Thyroid gland (tissue), 4 donors: ENCODE measurements around the gene IL12RB2. TPM values are rescaled to one million over a fixed set of nuclear protein-coding genes. Genes with fewer than 3 reads are reported as not detected.

Experiments
- DNase-seq, 2 donors: peaks; one replicate each; pipeline ENCODE4 v3.0.0-alpha.2; 2019
- H3K27ac ChIP-seq, 3 donors: fragments of 200-600 bp; sonication (generic); 1 replicate in 2 of 3; 2 replicates in 1 of 3; pipeline ENCODE4 v1.5.1; 2016 to 2019; ENCODE audit warnings: mild to moderate bottlenecking in 1 of 3, moderate library complexity in 1 of 3
- H3K27me3 ChIP-seq: fragments of 200-600 bp; sonication (generic); one replicate; pipeline ENCODE4 v1.5.1; 2019
- H3K36me3 ChIP-seq, 2 donors: fragments of 200-600 bp; sonication (generic); one replicate each; pipeline ENCODE4 v1.5.1; 2016 to 2019
- H3K4me1 ChIP-seq, 2 donors: fragments of 200-600 bp; sonication (generic); one replicate each; pipeline ENCODE4 v1.5.1; 2017 to 2019
- H3K4me3 ChIP-seq, 3 donors: fragments of 200-600 bp; sonication (generic); replicated peaks in 1 of 3; 1 replicate in 2 of 3; 2 replicates in 1 of 3; pipeline ENCODE4 v1.5.1; 2016; ENCODE audit warnings: mild to moderate bottlenecking in 1 of 3
- H3K9me3 ChIP-seq: fragments of 200-600 bp; sonication (generic); one replicate; pipeline ENCODE4 v1.5.1; 2017
- POLR2A ChIP-seq, 2 donors: fragments of 450-650 bp; IDR thresholded peaks; one replicate each; pipeline ENCODE4 v1.6.1; 2017; ENCODE audit warnings: antibody characterized with exemption in 2 of 2, mild to moderate bottlenecking in 2 of 2, moderate library complexity in 1 of 2
- WGBS, 2 donors: methylation state at CpG; one replicate each; pipeline ENCODE4 v1.1.5; 2017; 5-methylcytosine and 5-hydroxymethylcytosine counted together
- intact Hi-C: fragments of 100-400 bp; cut with DNase I; formaldehyde crosslinking; loops from one replicate; pipeline ENCODE4 v1.15.1; 2023
- total RNA-seq, 4 donors: library from RNA; depleted of rRNA; stranded (reverse); fragments of >200 nt; gene quantifications; one replicate each; pipeline ENCODE4 v1.2.3, GENCODE V29; 2016
- TF ChIP-seq, protein P1 (sequence below), 6 experiments: fragments of 200-600 bp in 3 of 6; fragments of 450-650 bp in 3 of 6; sonication (generic) in 3 of 6; IDR thresholded peaks; one replicate each; pipeline ENCODE4 v1.5.1; 2016 to 2019; ENCODE audit warnings: antibody characterized with exemption in 6 of 6, mild to moderate bottlenecking in 2 of 6, inconsistent platforms in 1 of 6, moderate library complexity in 1 of 6

The IL12RB2 gene
- total RNA-seq, 4 donors from 2014 or later, result 0.45 to 4.3 (median 0.93) TPM

DNA sequence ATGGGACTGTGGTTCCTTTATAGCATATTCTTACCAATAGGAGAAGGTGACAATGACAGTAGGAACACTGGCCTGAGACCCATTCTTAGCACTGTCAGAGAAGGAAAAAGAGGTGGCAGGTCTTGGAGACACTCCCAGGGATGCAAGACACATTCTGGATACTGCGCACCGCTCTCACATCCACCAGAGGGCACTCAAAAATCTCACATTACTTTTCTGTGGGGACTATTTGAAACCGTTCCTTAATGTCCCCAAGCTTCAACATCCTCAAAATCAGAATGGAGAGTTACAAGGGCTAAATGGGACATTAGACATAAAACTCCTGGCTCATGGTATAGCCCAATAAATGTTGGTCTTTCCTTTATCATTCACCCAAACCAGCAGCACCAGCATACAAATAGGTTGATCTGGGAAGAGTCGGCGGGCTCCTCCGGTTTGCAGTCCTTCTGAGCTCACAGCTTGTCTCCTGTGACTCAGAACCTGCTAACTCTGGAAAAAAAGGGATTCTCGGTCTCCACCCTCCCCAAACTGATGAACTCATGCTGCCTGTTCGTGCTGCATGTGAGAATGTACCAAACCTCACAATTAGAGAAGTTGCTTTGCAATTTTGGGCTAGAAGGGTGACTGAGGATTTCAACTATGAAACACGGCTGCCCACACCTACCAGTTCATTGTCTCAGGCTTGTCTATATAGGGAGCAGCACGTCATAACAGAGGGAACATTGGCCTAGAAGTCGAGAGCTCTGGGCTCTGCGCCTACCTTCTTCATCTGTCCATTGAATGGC, 40.2 kb downstream of the IL12RB2 start:
- Histone ChIP-seq H3K4me1 (no peaks in the 10 kb centered on the region), H3K9me3 (no peaks in the 10 kb centered on the region), H3K27me3 (no peaks in the 10 kb centered on the region), H3K36me3 (no peaks in the 10 kb centered on the region), H3K4me3 (no peak overlapping the region), H3K27ac (no peak overlapping the region)
- WGBS, 2 donors, result 55 to 56% methylated on average over 12 of the region's 12 CpGs
- intact Hi-C loops, result loop anchor here (2.0 kb wide), 1 partner anchor 153 kb away; no protein-coding TSS in a partner anchor
- TF ChIP-seq, protein P1, sequence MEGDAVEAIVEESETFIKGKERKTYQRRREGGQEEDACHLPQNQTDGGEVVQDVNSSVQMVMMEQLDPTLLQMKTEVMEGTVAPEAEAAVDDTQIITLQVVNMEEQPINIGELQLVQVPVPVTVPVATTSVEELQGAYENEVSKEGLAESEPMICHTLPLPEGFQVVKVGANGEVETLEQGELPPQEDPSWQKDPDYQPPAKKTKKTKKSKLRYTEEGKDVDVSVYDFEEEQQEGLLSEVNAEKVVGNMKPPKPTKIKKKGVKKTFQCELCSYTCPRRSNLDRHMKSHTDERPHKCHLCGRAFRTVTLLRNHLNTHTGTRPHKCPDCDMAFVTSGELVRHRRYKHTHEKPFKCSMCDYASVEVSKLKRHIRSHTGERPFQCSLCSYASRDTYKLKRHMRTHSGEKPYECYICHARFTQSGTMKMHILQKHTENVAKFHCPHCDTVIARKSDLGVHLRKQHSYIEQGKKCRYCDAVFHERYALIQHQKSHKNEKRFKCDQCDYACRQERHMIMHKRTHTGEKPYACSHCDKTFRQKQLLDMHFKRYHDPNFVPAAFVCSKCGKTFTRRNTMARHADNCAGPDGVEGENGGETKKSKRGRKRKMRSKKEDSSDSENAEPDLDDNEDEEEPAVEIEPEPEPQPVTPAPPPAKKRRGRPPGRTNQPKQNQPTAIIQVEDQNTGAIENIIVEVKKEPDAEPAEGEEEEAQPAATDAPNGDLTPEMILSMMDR (IDR thresholded peaks at IDR 0.05), result peak; percentile 11 to 71 (median 64)
- TF ChIP-seq POLR2A (IDR thresholded peaks at IDR 0.05), result no peak
- DNase-seq, result peak; percentile 32 to 52

DNA sequence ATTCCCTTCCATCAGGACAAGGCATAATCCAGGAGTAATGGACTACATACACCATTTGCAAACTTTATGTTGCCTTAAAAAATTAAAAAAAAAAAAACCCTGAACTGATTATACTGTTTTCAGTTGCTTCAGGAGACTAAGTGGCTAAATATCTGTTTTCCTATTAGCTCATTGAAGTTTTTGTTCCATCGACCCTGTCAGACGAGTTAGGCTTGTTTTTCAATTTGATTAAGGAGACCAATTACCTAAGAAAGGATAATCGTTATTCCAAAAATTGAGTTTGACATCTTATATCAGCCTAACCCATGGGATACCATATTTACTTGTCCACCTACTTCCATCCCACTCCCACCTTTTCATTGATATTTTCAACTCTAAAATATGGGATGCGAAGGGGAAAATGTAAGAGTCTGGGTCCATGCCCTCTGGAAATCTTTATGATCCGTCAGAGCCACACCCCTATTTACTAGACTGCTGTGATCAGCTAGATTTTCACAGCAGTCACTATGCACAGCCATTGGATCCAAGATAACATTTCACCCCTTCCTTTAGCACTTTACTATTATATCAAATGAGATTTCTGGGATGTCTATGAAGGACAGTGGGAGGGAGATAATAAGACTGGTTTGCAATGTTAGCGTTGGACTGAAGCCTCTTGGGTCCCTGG, 41.0 kb downstream of the IL12RB2 start:
- Histone ChIP-seq H3K27ac (no peak overlapping the region), H3K4me1 (no peaks in the 10 kb centered on the region), H3K4me3 (no peak overlapping the region), H3K9me3 (no peaks in the 10 kb centered on the region), H3K36me3 (no peaks in the 10 kb centered on the region), H3K27me3 (no peaks in the 10 kb centered on the region)
- DNase-seq, result no peak
- 83 to 85% methylated on average over 6 of the region's 6 CpGs for WGBS, 2 donors
- intact Hi-C loops, result no loop called here
- no peak for TF ChIP-seq POLR2A (IDR thresholded peaks at IDR 0.05)
- TF ChIP-seq, protein P1 (IDR thresholded peaks at IDR 0.05), result no peak

DNA sequence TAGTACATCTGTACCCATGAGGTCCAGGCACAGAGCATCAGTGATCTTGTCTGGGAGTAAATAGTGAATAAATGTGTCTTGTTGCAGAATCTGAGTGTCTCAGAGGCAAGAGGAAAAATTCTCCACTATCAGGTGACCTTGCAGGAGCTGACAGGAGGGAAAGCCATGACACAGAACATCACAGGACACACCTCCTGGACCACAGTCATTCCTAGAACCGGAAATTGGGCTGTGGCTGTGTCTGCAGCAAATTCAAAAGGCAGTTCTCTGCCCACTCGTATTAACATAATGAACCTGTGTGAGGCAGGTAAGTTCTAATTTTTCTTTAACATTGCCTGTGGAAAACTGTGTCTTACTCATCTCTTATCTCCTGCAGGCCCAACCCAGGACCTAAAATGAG, 43.1 kb downstream of the IL12RB2 start:
- no peak for TF ChIP-seq POLR2A (IDR thresholded peaks at IDR 0.05)
- TF ChIP-seq, protein P1 (IDR thresholded peaks at IDR 0.05), result no peak
- H3K9me3 ChIP-seq, result no peaks in the 10 kb centered on the region
- H3K36me3 ChIP-seq, result no peaks in the 10 kb centered on the region
- H3K27ac ChIP-seq, result no peak overlapping the region
- 85 to 87% methylated on average over 2 of the region's 2 CpGs for WGBS, 2 donors
- no peaks in the 10 kb centered on the region for H3K4me1 ChIP-seq
- no peaks in the 10 kb centered on the region for H3K27me3 ChIP-seq
- no peak for DNase-seq
- intact Hi-C loops, result no loop called here
- no peak overlapping the region for H3K4me3 ChIP-seq

DNA sequence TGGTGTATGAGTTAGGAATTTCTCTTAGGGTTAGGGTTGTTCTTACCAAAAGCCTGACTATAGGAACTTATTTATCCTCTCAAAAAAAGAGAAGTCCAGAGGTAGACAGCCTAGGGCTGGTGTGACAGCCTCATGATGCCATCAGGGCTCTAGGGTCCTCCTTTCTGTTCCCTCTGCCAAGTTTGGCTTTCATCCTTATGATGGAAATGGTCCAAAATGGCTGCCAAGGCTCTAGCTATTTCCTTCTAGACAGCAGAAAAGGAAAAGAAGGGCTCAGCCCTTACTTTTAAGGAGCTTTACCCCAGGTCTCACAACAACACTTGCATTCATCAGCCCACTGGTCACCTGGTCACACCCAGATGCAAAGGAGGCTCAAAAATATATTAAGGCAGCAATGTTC, 44.5 kb downstream of the IL12RB2 start:
- Histone ChIP-seq H3K27ac (no peak overlapping the region), H3K4me1 (no peaks in the 10 kb centered on the region), H3K4me3 (no peak overlapping the region), H3K27me3 (no peaks in the 10 kb centered on the region), H3K9me3 (no peaks in the 10 kb centered on the region), H3K36me3 (no peaks in the 10 kb centered on the region)
- intact Hi-C loops, result no loop called here
- no peak for DNase-seq
- TF ChIP-seq POLR2A (IDR thresholded peaks at IDR 0.05), result no peak
- TF ChIP-seq, protein P1 (IDR thresholded peaks at IDR 0.05), result no peak
